ENCODE measurements around the gene OR10Z1. TPM values are rescaled to one million over a fixed set of nuclear protein-coding genes. Genes with fewer than 3 reads are reported as not detected.

The OR10Z1 gene
- total and polyA plus RNA-seq, 12 donors: not detected

DNA sequence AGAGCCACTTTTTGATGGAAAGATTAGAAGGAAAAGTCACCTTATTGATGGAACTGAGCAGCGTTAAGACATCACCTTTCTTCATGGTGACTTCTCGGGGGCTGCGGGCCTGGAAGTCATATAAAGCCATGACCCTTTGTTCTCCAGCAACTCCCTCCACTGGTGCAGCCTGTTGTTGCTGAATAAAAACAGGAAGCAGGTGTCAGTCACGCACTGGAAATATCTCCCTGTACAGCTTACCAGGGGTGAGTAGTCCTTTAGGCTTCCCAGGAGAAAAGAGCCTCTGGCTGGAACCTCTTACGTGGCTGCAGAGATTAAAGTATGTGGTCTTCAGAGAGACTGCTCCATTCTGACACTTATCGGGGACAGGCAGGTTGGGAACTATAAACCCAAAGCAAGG is 49.5 kb downstream of the OR10Z1 start:
- no peaks in the 10 kb centered on the region for H3K36me3 ChIP-seq
- DNase-seq (no peak), ATAC-seq (peak in 4 of 8 donors; percentile 16 to 70 (median 46))
- H3K4me3 ChIP-seq: no peak overlapping the region
- intact Hi-C loops (cut with DNase I): loop anchor here in 1 of 10 donors (10.0 kb wide), 1 partner anchor 1740 kb away; no protein-coding TSS in a partner anchor
- H3K9me3 ChIP-seq: no peaks in the 10 kb centered on the region
- peaks cover 0 to 26% (median 0%) of the 10 kb centered on the region in 9 donors for H3K4me1 ChIP-seq
- 36 to 43% methylated on average over 6 of the region's 6 CpGs for WGBS, 2 donors
- H3K27me3 ChIP-seq: peaks cover 0 to 4% (median 0%) of the 10 kb centered on the region in 7 donors
- peak overlapping the region in 1 of 10 donors; percentile 60 for H3K27ac ChIP-seq
- no peak for TF ChIP-seq CTCF (IDR thresholded peaks at IDR 0.05)

Other genes starting within 250 kb of the OR10Z1 start
- not detected for gene OR10T2, start 205.8 kb upstream of the OR10Z1 start, total RNA-seq
- not detected for gene OR10T2, start 205.8 kb upstream of the OR10Z1 start, polyA plus RNA-seq
- not detected for gene OR10K2, start 179.0 kb upstream of the OR10Z1 start, total RNA-seq
- not detected for gene OR10K2, start 179.0 kb upstream of the OR10Z1 start, polyA plus RNA-seq
- gene OR10K1, start 143.4 kb upstream of the OR10Z1 start, total RNA-seq: not detected
- not detected for gene OR10K1, start 143.4 kb upstream of the OR10Z1 start, polyA plus RNA-seq
- gene OR10R2, start 133.0 kb upstream of the OR10Z1 start, total RNA-seq: not detected
- gene OR10R2, start 133.0 kb upstream of the OR10Z1 start, polyA plus RNA-seq: not detected
- gene OR6Y1, start 50.9 kb upstream of the OR10Z1 start, total RNA-seq: not detected
- not detected for gene OR6Y1, start 50.9 kb upstream of the OR10Z1 start, polyA plus RNA-seq
- not detected for gene OR6P1, start 34.7 kb upstream of the OR10Z1 start, total RNA-seq
- not detected for gene OR6P1, start 34.7 kb upstream of the OR10Z1 start, polyA plus RNA-seq
- not detected for gene OR10X1, start 25.4 kb upstream of the OR10Z1 start, total RNA-seq
- gene OR10X1, start 25.4 kb upstream of the OR10Z1 start, polyA plus RNA-seq: not detected
- 1 to 10 TPM in 1 of 10 donors, under 1 TPM in 3, not detected in 6; 0.04 to 1.2 (median 0.24) TPM for gene SPTA1, start 81.4 kb downstream of the OR10Z1 start, total RNA-seq
- gene SPTA1, start 81.4 kb downstream of the OR10Z1 start, polyA plus RNA-seq: under 1 TPM in 1 of 2 donors, not detected in 1; 0.03 TPM
- not detected for gene OR6K2, start 95.4 kb downstream of the OR10Z1 start, total RNA-seq
- not detected for gene OR6K2, start 95.4 kb downstream of the OR10Z1 start, polyA plus RNA-seq
- not detected for gene OR6K3, start 115.5 kb downstream of the OR10Z1 start, total RNA-seq
- gene OR6K3, start 115.5 kb downstream of the OR10Z1 start, polyA plus RNA-seq: not detected
- gene OR6K6, start 149.5 kb downstream of the OR10Z1 start, total RNA-seq: not detected
- gene OR6K6, start 149.5 kb downstream of the OR10Z1 start, polyA plus RNA-seq: not detected
- gene OR6N1, start 166.9 kb downstream of the OR10Z1 start, total RNA-seq: not detected
- not detected for gene OR6N1, start 166.9 kb downstream of the OR10Z1 start, polyA plus RNA-seq
- not detected for gene OR6N2, start 175.9 kb downstream of the OR10Z1 start, total RNA-seq
- gene OR6N2, start 175.9 kb downstream of the OR10Z1 start, polyA plus RNA-seq: not detected
- 10 to 100 TPM in 1 of 10 donors, 1 to 10 TPM in 9; 1.9 to 18.9 (median 2.8) TPM for gene MNDA, start 226.1 kb downstream of the OR10Z1 start, total RNA-seq
- gene MNDA, start 226.1 kb downstream of the OR10Z1 start, polyA plus RNA-seq: 1 to 10 TPM; 1.0 to 1.2 TPM

Measured in heart right ventricle (tissue), 16 donors.